Glutamatergic neuron (in vitro differentiated cells): ENCODE results near the gene SLCO2B1. TPM values are rescaled to one million over a fixed set of nuclear protein-coding genes. Genes with fewer than 3 reads are reported as not detected.

Source experiments
- DNase-seq: peaks from one replicate; pipeline ENCODE4 v3.0.0; 2022
- H3K27ac Mint-ChIP-seq: one replicate; pipeline ENCODE4 v1.8.0; 2020; ENCODE audit warnings: mild to moderate bottlenecking, mixed read lengths, inconsistent platforms; ENCODE audit not compliant: unreplicated experiment
- H3K27me3 Mint-ChIP-seq: one replicate; pipeline ENCODE4 v1.8.0; 2020; ENCODE audit warnings: mild to moderate bottlenecking, moderate library complexity, mixed read lengths, inconsistent platforms; ENCODE audit not compliant: unreplicated experiment
- H3K36me3 Mint-ChIP-seq: one replicate; pipeline ENCODE4 v1.8.0; 2020; ENCODE audit warnings: mild to moderate bottlenecking, mixed read lengths, inconsistent platforms; ENCODE audit not compliant: unreplicated experiment
- H3K4me1 Mint-ChIP-seq: one replicate; pipeline ENCODE4 v1.8.0; 2020; ENCODE audit warnings: mild to moderate bottlenecking, low read depth, mixed read lengths, inconsistent platforms; ENCODE audit not compliant: unreplicated experiment
- H3K4me3 Mint-ChIP-seq: one replicate; pipeline ENCODE4 v1.8.0; 2020; ENCODE audit warnings: mild to moderate bottlenecking, mixed read lengths, inconsistent platforms; ENCODE audit not compliant: unreplicated experiment
- H3K9me3 Mint-ChIP-seq: one replicate; pipeline ENCODE4 v1.8.0; 2020; ENCODE audit warnings: mild to moderate bottlenecking, moderate library complexity, mixed read lengths, inconsistent platforms; ENCODE audit not compliant: unreplicated experiment
- total RNA-seq: library from RNA; stranded (reverse); fragmentation: NEBNext Ultra II Directional; extraction: Animal tissue kit (Norgen Biotek cat#: 25700); gene quantifications from one replicate; pipeline ENCODE4 v1.2.1, GENCODE V29; 2021; ENCODE audit not compliant: unreplicated experiment
- TF ChIP-seq, protein P1 (sequence below): fragments of 200-600 bp; sonication (generic); IDR thresholded peaks from one replicate; pipeline ENCODE4 v1.5.0; 2021; ENCODE audit not compliant: partially characterized antibody, unreplicated experiment

Gene SLCO2B1
- total RNA-seq, 1 donor from 2014 or later = not detected

- DNase-seq = no peak
- no peak overlapping the region for H3K4me3 Mint-ChIP-seq
Measured at GRCh38 chr11:75161506-75162095, 10.7 kb downstream of the SLCO2B1 start.

DNA sequence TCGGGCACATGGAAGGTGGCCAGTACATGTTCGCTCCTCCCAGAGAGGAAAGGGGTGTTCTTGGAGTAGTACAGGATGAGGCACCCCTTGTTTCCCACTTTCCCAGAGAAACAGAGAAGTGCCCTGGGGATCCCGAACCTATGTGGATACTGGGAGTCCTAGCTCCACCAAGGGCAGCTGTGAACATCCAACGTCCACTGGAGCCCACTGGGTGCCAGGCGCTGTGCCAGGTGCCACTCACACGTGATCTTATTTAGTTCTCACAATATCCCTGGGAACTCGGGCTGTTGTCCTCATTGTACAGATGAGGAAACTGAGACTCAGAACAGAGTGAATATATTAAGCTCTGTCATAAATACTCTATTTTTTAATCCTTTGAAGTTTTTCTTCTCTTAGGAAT lies 12.0 kb downstream of the SLCO2B1 start:
- Mint-ChIP-seq H3K9me3 (peaks cover 5% of the 10 kb centered on the region), H3K27ac (no peak overlapping the region)

More at GRCh38 chr11:75161506-75162095, 10.7 kb downstream of the SLCO2B1 start:
- Mint-ChIP-seq H3K27ac (no peak overlapping the region), H3K27me3 (peaks cover 1% of the 10 kb centered on the region), H3K9me3 (peaks cover 5% of the 10 kb centered on the region), H3K4me1 (no peaks in the 10 kb centered on the region), H3K36me3 (peaks cover 11% of the 10 kb centered on the region)
- TF ChIP-seq, protein P1, sequence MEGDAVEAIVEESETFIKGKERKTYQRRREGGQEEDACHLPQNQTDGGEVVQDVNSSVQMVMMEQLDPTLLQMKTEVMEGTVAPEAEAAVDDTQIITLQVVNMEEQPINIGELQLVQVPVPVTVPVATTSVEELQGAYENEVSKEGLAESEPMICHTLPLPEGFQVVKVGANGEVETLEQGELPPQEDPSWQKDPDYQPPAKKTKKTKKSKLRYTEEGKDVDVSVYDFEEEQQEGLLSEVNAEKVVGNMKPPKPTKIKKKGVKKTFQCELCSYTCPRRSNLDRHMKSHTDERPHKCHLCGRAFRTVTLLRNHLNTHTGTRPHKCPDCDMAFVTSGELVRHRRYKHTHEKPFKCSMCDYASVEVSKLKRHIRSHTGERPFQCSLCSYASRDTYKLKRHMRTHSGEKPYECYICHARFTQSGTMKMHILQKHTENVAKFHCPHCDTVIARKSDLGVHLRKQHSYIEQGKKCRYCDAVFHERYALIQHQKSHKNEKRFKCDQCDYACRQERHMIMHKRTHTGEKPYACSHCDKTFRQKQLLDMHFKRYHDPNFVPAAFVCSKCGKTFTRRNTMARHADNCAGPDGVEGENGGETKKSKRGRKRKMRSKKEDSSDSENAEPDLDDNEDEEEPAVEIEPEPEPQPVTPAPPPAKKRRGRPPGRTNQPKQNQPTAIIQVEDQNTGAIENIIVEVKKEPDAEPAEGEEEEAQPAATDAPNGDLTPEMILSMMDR = no peak

DNA sequence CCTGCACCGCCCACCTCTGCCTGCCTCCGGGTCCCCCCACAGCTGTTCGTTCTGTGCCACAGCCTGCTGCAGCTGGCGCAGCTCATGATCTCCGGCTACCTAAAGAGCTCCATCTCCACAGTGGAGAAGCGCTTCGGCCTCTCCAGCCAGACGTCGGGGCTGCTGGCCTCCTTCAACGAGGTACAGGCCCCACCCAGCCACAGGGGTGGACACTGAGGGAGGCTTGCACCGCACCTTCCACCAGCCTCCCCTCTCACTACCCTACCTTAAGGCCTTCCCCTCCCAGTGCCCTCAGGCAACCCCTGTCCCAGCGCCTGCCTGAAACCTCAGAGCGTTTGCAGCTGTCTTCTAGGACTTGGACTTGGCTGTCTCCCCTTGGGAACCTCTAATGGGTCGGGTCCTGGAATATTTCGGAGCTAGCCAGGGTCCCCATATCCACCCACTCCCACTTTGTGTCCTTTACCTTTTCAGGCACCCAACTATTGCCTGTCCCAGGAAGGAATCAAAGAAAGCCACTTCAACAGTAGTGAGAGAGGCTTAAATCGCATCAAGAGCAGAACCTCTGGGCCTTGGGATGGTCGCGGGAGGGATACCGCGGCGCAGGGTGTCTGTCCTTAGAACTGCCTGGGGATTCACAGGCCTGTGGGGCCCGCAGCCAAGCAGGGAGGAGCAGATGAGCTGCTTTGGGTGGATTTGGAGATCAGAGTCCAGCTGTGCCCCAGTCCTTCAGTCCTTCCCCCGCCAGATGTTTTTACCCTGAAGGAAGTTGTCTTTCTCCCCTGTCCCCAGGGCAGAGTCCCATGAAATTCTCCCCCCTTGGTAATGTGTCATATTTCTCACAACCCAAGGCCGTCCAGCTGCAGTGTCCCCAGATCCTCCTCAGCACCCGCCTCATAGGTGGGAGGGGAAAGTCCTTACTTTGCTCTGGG lies 13.3 kb downstream of the SLCO2B1 start:
- TF ChIP-seq, protein P1 = no peak
- Mint-ChIP-seq H3K4me3 (no peak overlapping the region), H3K4me1 (no peaks in the 10 kb centered on the region), H3K36me3 (peaks cover 11% of the 10 kb centered on the region), H3K9me3 (peaks cover 5% of the 10 kb centered on the region), H3K27me3 (peaks cover 1% of the 10 kb centered on the region), H3K27ac (no peak overlapping the region)
- no peak for DNase-seq

More for the DNA sequence above, 12.0 kb downstream of the SLCO2B1 start:
- no peaks in the 10 kb centered on the region for H3K4me1 Mint-ChIP-seq
- peaks cover 1% of the 10 kb centered on the region for H3K27me3 Mint-ChIP-seq
- H3K4me3 Mint-ChIP-seq = no peak overlapping the region
- peaks cover 11% of the 10 kb centered on the region for H3K36me3 Mint-ChIP-seq
- DNase-seq = no peak
- TF ChIP-seq, protein P1 = no peak

- no peak for DNase-seq
- Mint-ChIP-seq H3K27ac (no peak overlapping the region), H3K9me3 (peaks cover under 1% of the 10 kb centered on the region), H3K36me3 (peaks cover 8% of the 10 kb centered on the region), H3K27me3 (peaks cover 1% of the 10 kb centered on the region), H3K4me1 (peaks cover 1% of the 10 kb centered on the region), H3K4me3 (no peak overlapping the region)
- TF ChIP-seq, protein P1 = no peak
Measured at GRCh38 chr11:75165721-75166120, 14.8 kb downstream of the SLCO2B1 start.

DNA sequence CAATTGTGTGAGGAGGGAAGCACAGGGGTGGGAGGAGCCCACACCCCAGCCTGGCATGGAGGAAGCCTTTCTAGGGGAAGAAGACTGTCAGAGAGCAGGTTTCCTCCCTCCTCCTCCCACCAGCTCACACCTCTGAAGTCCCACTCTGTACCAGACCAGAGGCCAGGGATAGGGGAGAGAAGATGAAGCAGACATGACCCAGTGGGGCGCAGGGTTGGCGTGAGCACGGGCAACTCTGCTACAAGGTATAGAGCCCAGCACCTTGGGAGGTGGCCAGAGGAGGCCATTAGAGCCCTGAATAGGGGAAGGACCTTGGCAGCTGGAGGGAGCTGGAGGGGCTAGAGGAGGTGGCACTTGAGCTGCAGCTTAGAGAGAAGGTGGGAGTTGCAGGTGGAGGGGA lies 15.9 kb downstream of the SLCO2B1 start:
- H3K36me3 Mint-ChIP-seq = no peaks in the 10 kb centered on the region
- TF ChIP-seq, protein P1 = no peak
- H3K4me1 Mint-ChIP-seq = peaks cover 3% of the 10 kb centered on the region
- no peak for DNase-seq
- peaks cover 1% of the 10 kb centered on the region for H3K27me3 Mint-ChIP-seq
- no peaks in the 10 kb centered on the region for H3K9me3 Mint-ChIP-seq
- H3K27ac Mint-ChIP-seq = no peak overlapping the region
- H3K4me3 Mint-ChIP-seq = no peak overlapping the region
